Muscle of leg (tissue), 11 donors: ENCODE results near the gene ZNF770. TPM values are rescaled to one million over a fixed set of nuclear protein-coding genes. Genes with fewer than 3 reads are reported as not detected.
"Not testable (repeated sequence)": the region's sequence is repeated elsewhere in the genome, so short reads cannot be mapped to it uniquely, and the experiment has no call there.

Experiments used
- DNase-seq: peaks from one replicate; pipeline ENCODE4 v3.0.0; 2013
- H3K27ac ChIP-seq: one replicate; pipeline ENCODE4 v1.5.1; 2013; ENCODE audit warnings: mild to moderate bottlenecking, low read length, control low read depth
- H3K27me3 ChIP-seq: one replicate; pipeline ENCODE4 v1.6.1; 2013; ENCODE audit warnings: low read length; ENCODE audit not compliant: control insufficient read depth, insufficient read depth
- H3K36me3 ChIP-seq: one replicate; pipeline ENCODE4 v1.6.1; 2013; ENCODE audit warnings: low read length; ENCODE audit not compliant: control insufficient read depth, insufficient read depth
- H3K4me1 ChIP-seq: one replicate; pipeline ENCODE4 v1.6.1; 2013; ENCODE audit warnings: low read length; ENCODE audit not compliant: control insufficient read depth, insufficient read depth
- H3K4me3 ChIP-seq: one replicate; pipeline ENCODE4 v1.5.1; 2013; ENCODE audit warnings: low read length, control low read depth
- H3K9me3 ChIP-seq: replicated peaks from 2 replicates; pipeline ENCODE4 v1.6.1; 2013; ENCODE audit warnings: low read depth, low read length; ENCODE audit not compliant: control insufficient read depth
- WGBS: methylation state at CpG from one replicate; pipeline ENCODE4 v1.1.5; 2013; ENCODE audit warnings: missing lambda C conversion rate; ENCODE audit not compliant: insufficient coverage; 5-methylcytosine and 5-hydroxymethylcytosine counted together
- polyA plus RNA-seq, 8 donors: library from polyadenylated mRNA; unstranded; fragments of 120-200 nt; gene quantifications; one replicate each; pipeline versions ENCODE4 v1.2.1 to v1.2.3, GENCODE V29; 2013; ENCODE audit warnings: inconsistent platforms in 1 of 8, low replicate concordance in 1 of 8; ENCODE audit not compliant: insufficient read length in 8 of 8, insufficient read depth in 1 of 8
- total RNA-seq: library from RNA; stranded (reverse); fragments of 120-200 nt; gene quantifications from one replicate; pipeline ENCODE4 v1.2.4, GENCODE V29; 2013

ZNF770 gene
- total and polyA plus RNA-seq, 9 donors = 14.8 to 26.2 (median 21.1) TPM

- Histone ChIP-seq H3K27ac (no peak overlapping the region), H3K4me3 (no peak overlapping the region), H3K27me3 (no peaks in the 10 kb centered on the region), H3K9me3 (no peaks in the 10 kb centered on the region), H3K4me1 (peaks cover 8% of the 10 kb centered on the region), H3K36me3 (peaks cover 4% of the 10 kb centered on the region)
- WGBS = 92% methylated on average over 5 of the region's 9 CpGs
- no peak for DNase-seq
These were observed 3.0 kb downstream of the ZNF770 start for GRCh38 chr15:34984889-34985630.

DNA sequence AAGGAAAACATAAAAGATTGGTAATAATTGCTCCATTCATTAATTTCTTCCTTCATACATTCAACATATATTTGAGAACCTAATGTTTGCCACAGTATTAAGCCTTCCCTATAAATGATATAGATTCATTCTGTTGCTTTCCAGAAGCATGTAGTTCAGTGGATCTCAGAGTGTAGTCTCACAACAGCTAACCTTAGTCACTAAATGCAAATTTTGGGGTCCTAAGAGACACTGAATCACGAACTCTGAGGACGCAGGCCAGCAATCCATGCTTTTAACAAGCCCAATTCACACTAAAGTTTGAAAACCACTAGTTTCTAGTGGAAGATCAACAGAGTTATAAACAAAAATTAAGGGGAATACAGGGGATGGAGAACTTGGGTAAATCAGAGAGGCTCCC lies 11.3 kb downstream of the ZNF770 start:
- no peaks in the 10 kb centered on the region for H3K27me3 ChIP-seq
- no CpG with 5 or more reads among the region's 2 CpGs for WGBS
- H3K4me3 ChIP-seq = no peak overlapping the region
- H3K36me3 ChIP-seq = no peaks in the 10 kb centered on the region
- DNase-seq = no peak
- no peaks in the 10 kb centered on the region for H3K4me1 ChIP-seq
- no peak overlapping the region for H3K27ac ChIP-seq
- H3K9me3 ChIP-seq = no peaks in the 10 kb centered on the region

GRCh38 chr15:34976073-34976472 lies 12.0 kb downstream of the ZNF770 start:
- WGBS = no CpG with 5 or more reads among the region's 2 CpGs
- Histone ChIP-seq H3K36me3 (no peaks in the 10 kb centered on the region), H3K9me3 (no peaks in the 10 kb centered on the region), H3K4me3 (no peak overlapping the region), H3K27me3 (no peaks in the 10 kb centered on the region), H3K4me1 (no peaks in the 10 kb centered on the region), H3K27ac (no peak overlapping the region)
- DNase-seq = no peak

- WGBS = 82% methylated on average over 1 of the region's 2 CpGs
- Histone ChIP-seq H3K27ac (no peak overlapping the region), H3K4me3 (no peak overlapping the region), H3K36me3 (no peaks in the 10 kb centered on the region), H3K4me1 (peaks cover 3% of the 10 kb centered on the region), H3K27me3 (no peaks in the 10 kb centered on the region), H3K9me3 (no peaks in the 10 kb centered on the region)
- DNase-seq = no peak
These were observed 14.6 kb downstream of the ZNF770 start for GRCh38 chr15:34973512-34973911.

GRCh38 chr15:34970098-34970643 lies 17.9 kb downstream of the ZNF770 start:
- H3K4me3 ChIP-seq = peak overlapping the region; percentile 90
- not testable (repeated sequence) for H3K4me1 ChIP-seq, H3K9me3 ChIP-seq, H3K27me3 ChIP-seq, DNase-seq, H3K36me3 ChIP-seq, H3K27ac ChIP-seq
- WGBS = 51% methylated on average over 10 of the region's 21 CpGs

DNA sequence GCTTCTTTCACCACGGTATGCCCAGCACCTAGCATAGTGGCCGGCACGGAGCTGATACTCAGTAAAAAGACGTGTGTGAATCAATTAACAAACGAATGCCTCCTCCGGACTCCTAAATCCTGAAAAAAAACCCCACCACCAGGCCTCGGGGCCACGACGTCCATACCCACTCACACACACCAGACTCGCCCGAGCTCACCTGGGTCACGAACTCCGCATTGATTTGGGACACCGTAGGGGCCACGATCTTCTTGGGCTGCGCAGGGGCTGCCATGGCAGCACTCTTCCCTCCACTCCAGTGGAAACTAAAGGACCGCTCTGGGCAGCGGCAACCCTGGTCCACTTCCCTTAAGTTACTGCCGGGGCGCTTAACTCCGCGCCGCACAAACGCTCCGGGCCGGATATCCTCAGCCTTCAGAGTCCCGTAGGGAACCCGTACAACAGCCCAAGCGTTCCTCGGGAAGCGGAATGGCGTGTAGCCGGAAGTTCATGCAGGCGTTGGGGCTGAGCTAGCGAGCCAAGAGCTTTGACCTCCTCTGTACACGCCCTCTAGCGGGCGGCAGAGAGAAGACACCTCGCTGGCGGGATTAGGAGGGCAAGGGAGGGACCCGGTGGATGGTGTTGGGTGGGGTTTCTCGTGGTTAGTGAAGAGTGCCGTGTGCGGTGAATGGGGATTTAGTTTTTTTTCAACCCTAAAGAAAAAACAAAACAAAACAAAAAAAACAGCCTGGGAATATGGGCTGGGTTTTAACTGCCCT lies 18.6 kb downstream of the ZNF770 start, which contains the start of gene AQR:
AQR (minus strand) TSS at position 403 of the 758 bp plus-strand sequence; CDS start at position 274, 129 bp downstream.
- Histone ChIP-seq H3K36me3 (no peaks in the 10 kb centered on the region), H3K9me3 (no peaks in the 10 kb centered on the region), H3K4me1 (peaks cover 6% of the 10 kb centered on the region), H3K27me3 (no peaks in the 10 kb centered on the region), H3K27ac (peak within 1 kb of the TSS; percentile 78), H3K4me3 (peak within 1 kb of the TSS; percentile 90)
- under 1% methylated on average over 35 of the region's 44 CpGs for WGBS
- peak; percentile 99 for DNase-seq

DNA sequence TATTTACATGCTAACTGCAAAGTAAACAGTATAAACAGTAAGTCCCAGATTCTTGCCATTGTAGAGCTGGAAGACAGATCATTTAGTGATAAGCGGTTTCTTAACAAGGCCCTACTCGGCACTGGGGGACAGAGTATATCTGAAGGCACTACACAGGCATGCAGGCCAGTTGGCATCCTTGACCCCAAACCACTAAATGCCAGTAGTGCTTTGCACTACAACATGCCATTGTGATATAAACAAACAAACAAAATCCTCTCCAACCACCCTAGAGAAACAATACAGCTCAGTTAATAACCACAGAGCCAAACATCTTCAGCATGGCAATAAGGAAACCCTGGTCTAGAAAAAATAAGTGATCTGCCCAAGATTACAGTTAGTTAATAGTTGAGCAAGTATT lies 23.8 kb downstream of the ZNF770 start:
- Histone ChIP-seq H3K4me3 (no peak overlapping the region), H3K36me3 (peaks cover 14% of the 10 kb centered on the region), H3K9me3 (no peaks in the 10 kb centered on the region), H3K27ac (no peak overlapping the region), H3K4me1 (peaks cover 6% of the 10 kb centered on the region), H3K27me3 (no peaks in the 10 kb centered on the region)
- no CpG with 5 or more reads among the region's 2 CpGs for WGBS
- no peak for DNase-seq

GRCh38 chr15:34953851-34954250 lies 34.2 kb downstream of the ZNF770 start:
- Histone ChIP-seq H3K9me3 (no peaks in the 10 kb centered on the region), H3K27me3 (no peaks in the 10 kb centered on the region), H3K4me3 (no peak overlapping the region), H3K27ac (no peak overlapping the region), H3K4me1 (no peaks in the 10 kb centered on the region), H3K36me3 (peaks cover 6% of the 10 kb centered on the region)
- 100% methylated on average over 1 of the region's 8 CpGs for WGBS
- no peak for DNase-seq

DNA sequence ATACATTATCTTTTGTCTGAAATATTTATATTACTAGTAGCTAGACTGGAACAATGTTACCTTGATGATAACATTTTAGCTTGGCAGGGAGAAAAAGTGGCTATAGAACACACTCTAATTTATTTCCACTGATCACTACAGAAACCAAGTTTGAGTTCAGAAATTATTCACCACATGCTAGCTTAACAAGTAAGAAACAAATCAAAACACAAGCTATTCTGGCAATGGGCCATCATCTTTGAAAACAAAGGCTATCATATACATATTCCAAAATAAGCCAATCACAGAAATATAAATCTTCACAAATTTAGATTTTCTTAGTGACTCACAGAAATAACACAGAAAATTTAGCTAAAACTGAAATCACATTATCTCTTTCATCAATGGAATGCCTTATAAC lies 35.6 kb downstream of the ZNF770 start:
- Histone ChIP-seq H3K27ac (no peak overlapping the region), H3K36me3 (peaks cover 9% of the 10 kb centered on the region), H3K4me1 (no peaks in the 10 kb centered on the region), H3K9me3 (no peaks in the 10 kb centered on the region), H3K4me3 (no peak overlapping the region), H3K27me3 (no peaks in the 10 kb centered on the region)
- DNase-seq = peak; percentile 4

DNA sequence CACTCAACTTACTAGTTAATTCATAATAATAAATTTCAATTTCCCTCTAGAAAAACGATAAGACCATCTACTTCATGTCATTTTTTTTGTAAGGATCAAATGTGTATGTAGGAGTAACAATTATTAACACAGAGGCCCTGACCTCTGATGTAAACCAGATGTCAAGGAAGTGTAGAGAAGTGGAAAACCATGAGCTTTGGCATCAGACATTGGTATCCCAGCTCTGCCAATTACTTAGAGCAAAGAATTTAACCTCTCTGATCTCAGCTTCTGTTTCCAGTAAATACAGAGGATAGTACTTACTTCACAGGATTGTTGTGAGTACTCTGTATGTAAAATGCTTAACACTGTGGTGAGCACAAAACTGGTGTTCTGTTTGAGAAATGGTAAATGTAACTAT lies 36.1 kb downstream of the ZNF770 start:
- no peaks in the 10 kb centered on the region for H3K27me3 ChIP-seq
- DNase-seq = peak; percentile 39
- WGBS = no CpG with 5 or more reads among the region's 1 CpG
- H3K4me1 ChIP-seq = no peaks in the 10 kb centered on the region
- H3K36me3 ChIP-seq = peaks cover 9% of the 10 kb centered on the region
- no peak overlapping the region for H3K4me3 ChIP-seq
- H3K9me3 ChIP-seq = no peaks in the 10 kb centered on the region
- H3K27ac ChIP-seq = no peak overlapping the region
